Activated gamma-delta T cell (primary cell): Measurements from ENCODE around the gene NEURL1.
"Not testable (repeated sequence)": the region's sequence is repeated elsewhere in the genome, so short reads cannot be mapped to it uniquely, and the experiment has no call there.

Experiments used
- DNase-seq: peaks from one replicate; lab custom pipeline; 2025; lab: John Stamatoyannopoulos, UW

Gene NEURL1

GRCh38 chr10:103622935-103623574 lies 129.6 kb downstream of the NEURL1 start:
- no peak for DNase-seq

GRCh38 chr10:103626178-103626577 lies 132.7 kb downstream of the NEURL1 start:
- DNase-seq, result no peak

- DNase-seq, result no peak
Measured at GRCh38 chr10:103627111-103627892, 133.8 kb downstream of the NEURL1 start.

- DNase-seq, result no peak
Measured at GRCh38 chr10:103627893-103628292, 134.4 kb downstream of the NEURL1 start.

GRCh38 chr10:103629581-103629980 lies 136.1 kb downstream of the NEURL1 start:
- no peak for DNase-seq

GRCh38 chr10:103630156-103630555 lies 136.7 kb downstream of the NEURL1 start:
- no peak for DNase-seq

GRCh38 chr10:103632247-103632642 lies 138.7 kb downstream of the NEURL1 start:
- DNase-seq, result no peak

GRCh38 chr10:103632871-103633270 lies 139.4 kb downstream of the NEURL1 start:
- not testable (repeated sequence) for DNase-seq

- DNase-seq, result no peak
Measured at GRCh38 chr10:103633846-103634245, 140.3 kb downstream of the NEURL1 start.

- no peak for DNase-seq
Measured at GRCh38 chr10:103635580-103635979, 142.1 kb downstream of the NEURL1 start.

GRCh38 chr10:103636492-103636891 lies 143.0 kb downstream of the NEURL1 start:
- DNase-seq, result no peak

- DNase-seq, result no peak
Measured at GRCh38 chr10:103637011-103637410, 143.5 kb downstream of the NEURL1 start.

- DNase-seq, result no peak
Measured at GRCh38 chr10:103637927-103638557, 144.5 kb downstream of the NEURL1 start.

GRCh38 chr10:103638948-103639347 lies 145.4 kb downstream of the NEURL1 start:
- no peak for DNase-seq

- no peak for DNase-seq
Measured at GRCh38 chr10:103640436-103641181, 147.1 kb downstream of the NEURL1 start.

GRCh38 chr10:103641326-103641725 lies 147.8 kb downstream of the NEURL1 start:
- no peak for DNase-seq
